Activated CD8-positive, alpha-beta memory T cell treated with anti-CD3 and anti-CD28 coated beads, Interleukin-2, amount 50 U/mL, for 1 hour (primary cell): ENCODE results near the gene TMEM81.

Experiments
- DNase-seq: peaks from one replicate; pipeline ENCODE4 v3.0.0-alpha.2; 2020; ENCODE audit errors: extremely low read depth

The TMEM81 gene

GRCh38 chr1:205059660-205060059, 24.6 kb downstream of the TMEM81 start:
- DNase-seq: no peak

GRCh38 chr1:205058853-205059252, 25.4 kb downstream of the TMEM81 start:
- no peak for DNase-seq

- no peak for DNase-seq
Observed at GRCh38 chr1:205057808-205058575, 26.3 kb downstream of the TMEM81 start.

GRCh38 chr1:205056956-205057568, 27.2 kb downstream of the TMEM81 start:
- DNase-seq: no peak

- DNase-seq: no peak
Observed at GRCh38 chr1:205056188-205056611, 28.1 kb downstream of the TMEM81 start.

GRCh38 chr1:205054013-205054412, 30.2 kb downstream of the TMEM81 start:
- no peak for DNase-seq

- DNase-seq: no peak
Observed at GRCh38 chr1:205053296-205053695, 31.0 kb downstream of the TMEM81 start.

GRCh38 chr1:205052690-205053089, 31.6 kb downstream of the TMEM81 start:
- no peak for DNase-seq

GRCh38 chr1:205049479-205049878, 34.8 kb downstream of the TMEM81 start:
- no peak for DNase-seq

- DNase-seq: no peak
Observed at GRCh38 chr1:205048382-205048781, 35.9 kb downstream of the TMEM81 start.

GRCh38 chr1:205047764-205048231, 36.5 kb downstream of the TMEM81 start:
- no peak for DNase-seq

- no peak for DNase-seq
Observed at GRCh38 chr1:205046870-205047269, 37.4 kb downstream of the TMEM81 start.

- no peak for DNase-seq
Observed at GRCh38 chr1:205045146-205045545, 39.1 kb downstream of the TMEM81 start.

GRCh38 chr1:205044741-205045140, 39.5 kb downstream of the TMEM81 start:
- no peak for DNase-seq

GRCh38 chr1:205043866-205044265, 40.4 kb downstream of the TMEM81 start:
- no peak for DNase-seq

- DNase-seq: no peak
Observed at GRCh38 chr1:205042911-205043806, 41.1 kb downstream of the TMEM81 start, which contains the start of gene CNTN2. TSS of gene CNTN2 (plus strand) at chr1:205043212. CDS start at chr1:205053186, 9,974 bp downstream.

GRCh38 chr1:205041998-205042910, 42.0 kb downstream of the TMEM81 start:
- DNase-seq: no peak

GRCh38 chr1:205041001-205041715, 43.1 kb downstream of the TMEM81 start:
- no peak for DNase-seq

- no peak for DNase-seq
Observed at GRCh38 chr1:205038132-205038786, 46.0 kb downstream of the TMEM81 start.

- DNase-seq: no peak
Observed at GRCh38 chr1:205037539-205037938, 46.7 kb downstream of the TMEM81 start.
